Measurements from ENCODE around the gene GPR39. TPM values are rescaled to one million over a fixed set of nuclear protein-coding genes. Genes with fewer than 3 reads are reported as not detected.

The GPR39 gene
- total RNA-seq, 1 donor from 2014 or later = 1.0 TPM

- Mint-ChIP-seq H3K4me1 (ENCODE audit: low read depth, unreplicated experiment) (peaks cover 20% of the 10 kb centered on the region), H3K27me3 (ENCODE audit: unreplicated experiment) (peaks cover 4% of the 10 kb centered on the region), H3K36me3 (ENCODE audit: unreplicated experiment) (no peaks in the 10 kb centered on the region), H3K4me3 (ENCODE audit: unreplicated experiment) (peak overlapping the region; percentile 21), H3K27ac (ENCODE audit: unreplicated experiment) (peak overlapping the region; percentile 6), H3K9me3 (ENCODE audit: unreplicated experiment) (no peaks in the 10 kb centered on the region)
- TF ChIP-seq CTCF (IDR thresholded peaks at IDR 0.05; ENCODE audit: partially characterized antibody, unreplicated experiment) = no peak
- peak; percentile 29 for DNase-seq
Measured at GRCh38 chr2:132605236-132606180, 188.9 kb downstream of the GPR39 start.

GRCh38 chr2:132606649-132607048 lies 190.0 kb downstream of the GPR39 start:
- no peak overlapping the region for H3K4me3 Mint-ChIP-seq (ENCODE audit: unreplicated experiment)
- DNase-seq = no peak

DNA sequence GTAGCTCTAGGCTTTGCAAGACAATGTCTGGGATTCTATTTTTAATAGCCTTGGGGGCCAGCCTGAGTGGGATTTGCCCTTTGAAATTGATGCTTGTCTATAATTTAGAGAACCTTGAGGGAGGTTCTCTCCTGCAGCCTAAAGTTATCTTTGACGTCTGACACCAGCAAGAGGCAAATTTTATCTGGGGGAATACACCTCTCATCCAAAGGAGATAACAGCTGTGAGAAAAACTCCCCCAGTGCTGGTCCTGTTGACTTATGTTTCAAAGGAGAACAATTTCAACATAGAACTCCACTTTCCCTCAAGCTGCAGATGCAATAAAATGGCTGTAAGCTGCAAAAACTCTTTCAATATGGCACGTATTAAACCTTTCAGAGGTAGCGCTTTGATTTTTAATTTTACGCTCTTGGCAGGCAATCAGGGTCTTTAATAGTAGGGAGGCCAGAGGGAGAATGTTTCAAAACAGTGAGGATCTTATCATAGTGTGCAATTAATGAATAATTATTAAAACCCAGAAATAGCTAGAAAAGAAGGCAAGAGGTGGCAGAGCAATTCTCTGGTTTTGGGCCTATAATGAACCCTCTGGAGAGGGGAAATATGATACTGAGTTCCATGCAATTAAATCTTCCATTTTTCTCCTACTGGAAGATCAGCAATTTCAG lies 191.0 kb downstream of the GPR39 start:
- Mint-ChIP-seq H3K27me3 (ENCODE audit: unreplicated experiment) (peaks cover 4% of the 10 kb centered on the region), H3K4me3 (ENCODE audit: unreplicated experiment) (peak overlapping the region; percentile 10), H3K27ac (ENCODE audit: unreplicated experiment) (peak overlapping the region; percentile 10), H3K9me3 (ENCODE audit: unreplicated experiment) (no peaks in the 10 kb centered on the region), H3K4me1 (ENCODE audit: low read depth, unreplicated experiment) (peaks cover 20% of the 10 kb centered on the region), H3K36me3 (ENCODE audit: unreplicated experiment) (no peaks in the 10 kb centered on the region)
- no peak for TF ChIP-seq CTCF (IDR thresholded peaks at IDR 0.05; ENCODE audit: partially characterized antibody, unreplicated experiment)
- no peak for DNase-seq

More at GRCh38 chr2:132606649-132607048, 190.0 kb downstream of the GPR39 start:
- no peak for TF ChIP-seq CTCF (IDR thresholded peaks at IDR 0.05; ENCODE audit: partially characterized antibody, unreplicated experiment)
- H3K27ac Mint-ChIP-seq (ENCODE audit: unreplicated experiment) = no peak overlapping the region
- H3K36me3 Mint-ChIP-seq (ENCODE audit: unreplicated experiment) = no peaks in the 10 kb centered on the region
- H3K9me3 Mint-ChIP-seq (ENCODE audit: unreplicated experiment) = no peaks in the 10 kb centered on the region
- peaks cover 20% of the 10 kb centered on the region for H3K4me1 Mint-ChIP-seq (ENCODE audit: low read depth, unreplicated experiment)
- peaks cover 4% of the 10 kb centered on the region for H3K27me3 Mint-ChIP-seq (ENCODE audit: unreplicated experiment)

GRCh38 chr2:132608311-132608710 lies 191.7 kb downstream of the GPR39 start:
- no peaks in the 10 kb centered on the region for H3K36me3 Mint-ChIP-seq (ENCODE audit: unreplicated experiment)
- no peak for DNase-seq
- no peaks in the 10 kb centered on the region for H3K9me3 Mint-ChIP-seq (ENCODE audit: unreplicated experiment)
- H3K4me1 Mint-ChIP-seq (ENCODE audit: low read depth, unreplicated experiment) = peaks cover 20% of the 10 kb centered on the region
- no peak for TF ChIP-seq CTCF (IDR thresholded peaks at IDR 0.05; ENCODE audit: partially characterized antibody, unreplicated experiment)
- H3K27ac Mint-ChIP-seq (ENCODE audit: unreplicated experiment) = no peak overlapping the region
- H3K4me3 Mint-ChIP-seq (ENCODE audit: unreplicated experiment) = no peak overlapping the region
- peaks cover 4% of the 10 kb centered on the region for H3K27me3 Mint-ChIP-seq (ENCODE audit: unreplicated experiment)
